ES-I3 (cell line): ENCODE data around the gene TGIF2LY.
"Not testable (repeated sequence)": the region's sequence is repeated elsewhere in the genome, so short reads cannot be mapped to it uniquely, and the experiment has no call there.

Source experiments
- H3K36me3 ChIP-seq: 2 replicates; pipeline ENCODE4 v1.6.1; 2013; ENCODE audit warnings: mild to moderate bottlenecking, low read length, control low read depth, moderate library complexity; ENCODE audit not compliant: insufficient read depth
- H3K4me1 ChIP-seq: 2 replicates; pipeline ENCODE4 v1.6.1; 2013; ENCODE audit warnings: mild to moderate bottlenecking, control low read depth, low read length; ENCODE audit not compliant: insufficient read depth
- H3K9ac ChIP-seq: 2 replicates; pipeline ENCODE4 v1.6.1; 2013; ENCODE audit warnings: low read depth, mild to moderate bottlenecking, low read length, moderate library complexity
- H3K9me3 ChIP-seq: 2 replicates; pipeline ENCODE4 v1.6.1; 2013; ENCODE audit warnings: mild to moderate bottlenecking, low read length, moderate library complexity; ENCODE audit not compliant: control insufficient read depth, insufficient read depth

TGIF2LY gene

GRCh38 chrY:3578767-3579166 is at the start of gene TGIF2LY:
TSS of gene TGIF2LY (plus strand) at chrY:3579067. CDS start at chrY:3579245, 178 bp downstream.
- not testable (repeated sequence) for H3K9ac ChIP-seq, H3K36me3 ChIP-seq, H3K4me1 ChIP-seq, H3K9me3 ChIP-seq
